Gastrocnemius medialis (tissue), 4 donors: ENCODE results near the gene POGK. TPM values are rescaled to one million over a fixed set of nuclear protein-coding genes. Genes with fewer than 3 reads are reported as not detected.
"Not testable (repeated sequence)": the region's sequence is repeated elsewhere in the genome, so short reads cannot be mapped to it uniquely, and the experiment has no call there.

Source experiments
- ATAC-seq, 2 donors: fragments of 150-250 bp; one replicate each; pipeline ENCODE4 v1.9.1; 2016
- DNase-seq, 2 donors: peaks; one replicate each; pipeline ENCODE4 v3.0.0-alpha.2; 2019
- H3K27ac ChIP-seq, 4 donors: fragments of 200-600 bp; sonication (generic); 1 replicate in 1 of 4; 2 replicates in 3 of 4; pipeline ENCODE4 v1.5.1; 2016 to 2018; ENCODE audit warnings: mild to moderate bottlenecking in 2 of 4, moderate library complexity in 1 of 4
- H3K27me3 ChIP-seq, 3 donors: fragments of 200-600 bp; sonication (generic) in 2 of 3; 1 replicate in 1 of 3; 2 replicates in 2 of 3; pipeline versions ENCODE4 v1.5.1 to v1.6.0; 2016 to 2019; ENCODE audit warnings: mild to moderate bottlenecking in 1 of 3, moderate library complexity in 1 of 3
- H3K36me3 ChIP-seq, 2 donors: fragments of 200-600 bp; sonication (generic) in 1 of 2; one replicate each; pipeline ENCODE4 v1.5.1; 2017 to 2018
- H3K4me1 ChIP-seq, 2 donors: fragments of 200-600 bp; sonication (generic) in 1 of 2; one replicate each; pipeline ENCODE4 v1.5.1; 2016 to 2017; ENCODE audit warnings: mild to moderate bottlenecking in 2 of 2
- H3K4me3 ChIP-seq, 4 donors: fragments of 200-600 bp; sonication (generic) in 3 of 4; 1 replicate in 1 of 4; 2 replicates in 3 of 4; pipeline ENCODE4 v1.5.1; 2016 to 2019; ENCODE audit warnings: mild to moderate bottlenecking in 2 of 4
- H3K9me3 ChIP-seq, 3 donors: fragments of 200-600 bp; sonication (generic) in 2 of 3; 1 replicate in 1 of 3; 2 replicates in 2 of 3; pipeline ENCODE4 v1.5.1; 2016 to 2019
- POLR2A ChIP-seq, 2 donors: fragments of 450-650 bp; IDR thresholded peaks; one replicate each; pipeline ENCODE4 v1.6.1; 2017; ENCODE audit warnings: antibody characterized with exemption in 2 of 2, mild to moderate bottlenecking in 2 of 2, moderate library complexity in 2 of 2
- in situ Hi-C, 4 donors: fragments of 200-750 bp; cut with MboI; loops; one replicate each; pipeline versions ENCODE4 v1.15.0 to v1.8.0; 2017; ENCODE audit warnings: low sequenced_read_pairs in 4 of 4
- intact Hi-C: fragments of 100-400 bp; cut with DNase I; formaldehyde crosslinking; loops from one replicate; pipeline ENCODE4 v1.15.1; 2023; ENCODE audit warnings: low total_unique reads
- total RNA-seq, 4 donors: library from RNA; depleted of rRNA; stranded (reverse); fragments of >200 nt; gene quantifications; one replicate each; pipeline versions ENCODE4 v1.1.0 to v1.2.3, GENCODE V29; 2016
- TF ChIP-seq, protein P1 (sequence below), 5 experiments: fragments of 450-650 bp in 3 of 5; fragments of 200-600 bp in 2 of 5; sonication (generic) in 2 of 5; IDR thresholded peaks in 4 of 5; conservative IDR thresholded peaks in 1 of 5; 1 replicate in 4 of 5; 2 replicates in 1 of 5; pipeline ENCODE4 v1.5.1; 2016 to 2019; ENCODE audit warnings: antibody characterized with exemption in 5 of 5, mild to moderate bottlenecking in 3 of 5, moderate library complexity in 3 of 5

Gene POGK
- total RNA-seq, 4 donors from 2014 or later = 6.6 to 9.6 (median 9.0) TPM

GRCh38 chr1:166813508-166814223 lies 25.6 kb upstream of the POGK start:
- ATAC-seq (no peak), DNase-seq (no peak)
- no peaks in the 10 kb centered on the region for H3K27me3 ChIP-seq
- H3K36me3 ChIP-seq = no peaks in the 10 kb centered on the region
- no peak overlapping the region for H3K4me3 ChIP-seq
- in situ Hi-C loops (no loop called here), intact Hi-C loops (no loop called here)
- H3K9me3 ChIP-seq = no peaks in the 10 kb centered on the region
- H3K27ac ChIP-seq = no peak overlapping the region
- TF ChIP-seq POLR2A (IDR thresholded peaks at IDR 0.05) = no peak
- TF ChIP-seq, protein P1, sequence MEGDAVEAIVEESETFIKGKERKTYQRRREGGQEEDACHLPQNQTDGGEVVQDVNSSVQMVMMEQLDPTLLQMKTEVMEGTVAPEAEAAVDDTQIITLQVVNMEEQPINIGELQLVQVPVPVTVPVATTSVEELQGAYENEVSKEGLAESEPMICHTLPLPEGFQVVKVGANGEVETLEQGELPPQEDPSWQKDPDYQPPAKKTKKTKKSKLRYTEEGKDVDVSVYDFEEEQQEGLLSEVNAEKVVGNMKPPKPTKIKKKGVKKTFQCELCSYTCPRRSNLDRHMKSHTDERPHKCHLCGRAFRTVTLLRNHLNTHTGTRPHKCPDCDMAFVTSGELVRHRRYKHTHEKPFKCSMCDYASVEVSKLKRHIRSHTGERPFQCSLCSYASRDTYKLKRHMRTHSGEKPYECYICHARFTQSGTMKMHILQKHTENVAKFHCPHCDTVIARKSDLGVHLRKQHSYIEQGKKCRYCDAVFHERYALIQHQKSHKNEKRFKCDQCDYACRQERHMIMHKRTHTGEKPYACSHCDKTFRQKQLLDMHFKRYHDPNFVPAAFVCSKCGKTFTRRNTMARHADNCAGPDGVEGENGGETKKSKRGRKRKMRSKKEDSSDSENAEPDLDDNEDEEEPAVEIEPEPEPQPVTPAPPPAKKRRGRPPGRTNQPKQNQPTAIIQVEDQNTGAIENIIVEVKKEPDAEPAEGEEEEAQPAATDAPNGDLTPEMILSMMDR (IDR thresholded peaks at IDR 0.05 in 4 of 5, conservative IDR thresholded peaks at IDR 0.05 in 1 of 5) = no peak
- H3K4me1 ChIP-seq = no peaks in the 10 kb centered on the region

DNA sequence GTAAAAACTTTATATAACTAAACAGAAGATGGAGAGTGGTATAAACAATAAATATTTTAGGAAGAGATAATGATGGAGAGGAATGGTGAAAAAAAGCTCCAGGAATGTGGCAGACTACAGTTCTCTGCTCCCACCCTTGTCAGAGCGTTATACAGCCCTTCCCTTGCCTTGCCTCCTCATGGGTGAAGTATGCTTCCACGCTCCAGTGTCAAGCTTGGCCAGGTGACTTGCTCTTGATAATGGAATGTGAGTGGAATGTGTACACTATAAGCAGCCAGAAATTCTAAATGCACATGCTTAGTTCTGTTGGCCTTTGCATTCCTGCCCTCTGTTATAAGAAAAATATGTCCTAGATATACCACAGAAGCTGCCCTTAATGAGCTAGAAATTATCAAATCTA lies 24.7 kb upstream of the POGK start:
- no peak for DNase-seq
- H3K9me3 ChIP-seq = no peaks in the 10 kb centered on the region
- H3K4me1 ChIP-seq = no peaks in the 10 kb centered on the region
- ATAC-seq = no peak
- no peaks in the 10 kb centered on the region for H3K36me3 ChIP-seq
- TF ChIP-seq POLR2A (IDR thresholded peaks at IDR 0.05) = no peak
- TF ChIP-seq, protein P1 (IDR thresholded peaks at IDR 0.05 in 4 of 5, conservative IDR thresholded peaks at IDR 0.05 in 1 of 5) = no peak
- intact Hi-C loops = no loop called here
- in situ Hi-C loops = no loop called here
- no peak overlapping the region for H3K4me3 ChIP-seq
- no peaks in the 10 kb centered on the region for H3K27me3 ChIP-seq
- no peak overlapping the region for H3K27ac ChIP-seq

- DNase-seq (no peak), ATAC-seq (no peak)
- H3K9me3 ChIP-seq = no peaks in the 10 kb centered on the region
- intact Hi-C loops (no loop called here), in situ Hi-C loops (no loop called here)
- no peak overlapping the region for H3K27ac ChIP-seq
- TF ChIP-seq POLR2A (IDR thresholded peaks at IDR 0.05) = no peak
- TF ChIP-seq, protein P1 (IDR thresholded peaks at IDR 0.05 in 4 of 5, conservative IDR thresholded peaks at IDR 0.05 in 1 of 5) = no peak
- no peak overlapping the region for H3K4me3 ChIP-seq
- H3K27me3 ChIP-seq = no peaks in the 10 kb centered on the region
- H3K36me3 ChIP-seq = no peaks in the 10 kb centered on the region
- no peaks in the 10 kb centered on the region for H3K4me1 ChIP-seq
Observed at GRCh38 chr1:166819974-166820373, 19.3 kb upstream of the POGK start.

- Histone ChIP-seq H3K27ac (no peak overlapping the region), H3K4me1 (no peaks in the 10 kb centered on the region), H3K4me3 (no peak overlapping the region), H3K36me3 (no peaks in the 10 kb centered on the region), H3K9me3 (no peaks in the 10 kb centered on the region), H3K27me3 (no peaks in the 10 kb centered on the region)
- ATAC-seq (no peak), DNase-seq (no peak)
- intact Hi-C loops (no loop called here), in situ Hi-C loops (no loop called here)
- TF ChIP-seq POLR2A (IDR thresholded peaks at IDR 0.05) = no peak
- TF ChIP-seq, protein P1 (IDR thresholded peaks at IDR 0.05 in 4 of 5, conservative IDR thresholded peaks at IDR 0.05 in 1 of 5) = no peak
Observed at GRCh38 chr1:166822385-166822784, 16.9 kb upstream of the POGK start.

- no peaks in the 10 kb centered on the region for H3K27me3 ChIP-seq
- no peaks in the 10 kb centered on the region for H3K36me3 ChIP-seq
- no peaks in the 10 kb centered on the region for H3K4me1 ChIP-seq
- ATAC-seq = no peak
- TF ChIP-seq, protein P1 (IDR thresholded peaks at IDR 0.05 in 4 of 5, conservative IDR thresholded peaks at IDR 0.05 in 1 of 5) = no peak
- no peak for TF ChIP-seq POLR2A (IDR thresholded peaks at IDR 0.05)
- intact Hi-C loops = no loop called here
- no peak for DNase-seq
- in situ Hi-C loops = no loop called here
- no peak overlapping the region for H3K27ac ChIP-seq
- H3K4me3 ChIP-seq = no peak overlapping the region
- no peaks in the 10 kb centered on the region for H3K9me3 ChIP-seq
Observed at GRCh38 chr1:166827426-166827825, 11.8 kb upstream of the POGK start.

- H3K27ac ChIP-seq, H3K27me3 ChIP-seq, H3K9me3 ChIP-seq, in situ Hi-C loops, DNase-seq, H3K36me3 ChIP-seq, ATAC-seq, H3K4me3 ChIP-seq, intact Hi-C loops, H3K4me1 ChIP-seq: not testable (repeated sequence)
Observed at GRCh38 chr1:166829762-166830161, 9.5 kb upstream of the POGK start.
